ENCODE results near the gene CSTF1.

The CSTF1 gene

GRCh38 chr20:56423211-56423610, 30.8 kb downstream of the CSTF1 start:
- Mint-ChIP-seq H3K36me3 (ENCODE audit: low read depth) (peaks cover 7% of the 10 kb centered on the region), H3K9me3 (no peaks in the 10 kb centered on the region), H3K4me3 (no peak overlapping the region), H3K27me3 (no peaks in the 10 kb centered on the region), H3K4me1 (ENCODE audit: low read depth) (peaks cover 75% of the 10 kb centered on the region), H3K27ac (peak overlapping the region; percentile 89)
- no peak for DNase-seq

GRCh38 chr20:56423886-56424285, 31.4 kb downstream of the CSTF1 start:
- Mint-ChIP-seq H3K27ac (no peak overlapping the region), H3K4me1 (ENCODE audit: low read depth) (peaks cover 74% of the 10 kb centered on the region), H3K27me3 (no peaks in the 10 kb centered on the region), H3K4me3 (no peak overlapping the region), H3K36me3 (ENCODE audit: low read depth) (peaks cover 6% of the 10 kb centered on the region), H3K9me3 (no peaks in the 10 kb centered on the region)
- no peak for DNase-seq

DNA sequence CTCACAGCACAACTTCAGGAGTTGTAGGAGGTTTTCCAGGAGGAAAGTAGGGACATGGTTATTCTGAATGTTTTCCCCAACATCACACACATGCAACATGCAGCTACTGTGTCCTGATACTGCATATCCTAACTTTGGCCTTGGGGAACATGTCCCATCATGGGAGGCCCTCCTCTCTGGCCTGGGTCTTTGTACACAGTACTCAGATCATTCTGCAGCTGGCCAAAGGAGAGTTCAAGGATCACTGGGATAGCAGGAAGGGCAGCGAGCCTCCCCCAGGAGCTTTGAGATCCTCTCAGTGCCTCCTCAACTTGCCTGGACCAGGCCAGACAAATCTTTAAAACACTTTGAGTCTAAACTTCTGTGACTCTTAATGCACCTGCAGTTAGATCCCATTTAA, 32.5 kb downstream of the CSTF1 start:
- no peaks in the 10 kb centered on the region for H3K9me3 Mint-ChIP-seq
- no peak overlapping the region for H3K4me3 Mint-ChIP-seq
- no peaks in the 10 kb centered on the region for H3K27me3 Mint-ChIP-seq
- peak; percentile 15 for DNase-seq
- H3K36me3 Mint-ChIP-seq (ENCODE audit: low read depth) = peaks cover 3% of the 10 kb centered on the region
- H3K4me1 Mint-ChIP-seq (ENCODE audit: low read depth) = peaks cover 77% of the 10 kb centered on the region
- peak overlapping the region; percentile 47 for H3K27ac Mint-ChIP-seq

DNA sequence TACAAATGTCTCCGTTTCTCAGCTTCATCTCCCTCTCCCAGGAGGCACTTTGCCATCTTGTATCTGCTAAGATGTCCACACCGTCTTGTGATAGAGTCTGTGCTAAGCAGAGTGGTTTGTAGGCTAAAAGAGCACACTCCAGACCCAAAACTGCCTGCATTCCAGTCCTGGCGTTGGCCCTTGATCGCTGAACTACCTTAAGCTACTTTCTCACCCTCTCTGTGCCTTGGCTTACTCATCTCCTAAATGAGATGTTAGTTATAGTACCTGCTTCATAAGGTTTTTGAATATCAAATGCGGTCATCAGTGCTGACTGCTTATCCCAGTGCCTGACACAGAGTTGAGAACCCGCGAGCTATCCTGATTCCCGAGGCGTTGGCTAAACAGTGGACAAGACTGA, 33.6 kb downstream of the CSTF1 start:
- Mint-ChIP-seq H3K27ac (no peak overlapping the region), H3K9me3 (no peaks in the 10 kb centered on the region), H3K4me3 (no peak overlapping the region), H3K36me3 (ENCODE audit: low read depth) (peaks cover 2% of the 10 kb centered on the region), H3K27me3 (no peaks in the 10 kb centered on the region), H3K4me1 (ENCODE audit: low read depth) (peaks cover 78% of the 10 kb centered on the region)
- no peak for DNase-seq

DNA sequence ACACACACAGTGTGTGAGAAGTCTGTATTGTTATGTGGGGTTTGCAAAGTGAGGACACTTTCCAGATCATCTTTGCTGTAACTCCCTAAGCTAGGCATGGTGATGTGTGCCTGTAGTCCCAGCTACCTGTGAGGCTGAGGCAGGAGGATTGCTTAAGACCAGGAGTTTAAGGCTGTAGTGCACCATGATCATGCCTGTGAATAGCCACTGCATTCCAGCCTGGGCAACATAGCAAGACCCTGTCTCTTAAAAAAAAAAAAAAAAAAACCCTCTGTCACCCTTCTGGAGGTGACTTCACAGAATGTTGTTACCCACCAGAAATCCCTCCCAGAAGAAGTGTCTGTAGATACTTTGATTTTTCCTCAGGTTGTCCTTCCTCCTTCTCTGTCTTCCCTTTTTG, 34.5 kb downstream of the CSTF1 start:
- no peak overlapping the region for H3K4me3 Mint-ChIP-seq

GRCh38 chr20:56427797-56428196, 35.4 kb downstream of the CSTF1 start:
- H3K36me3 Mint-ChIP-seq (ENCODE audit: low read depth) = no peaks in the 10 kb centered on the region
- H3K27me3 Mint-ChIP-seq = no peaks in the 10 kb centered on the region
- no peak overlapping the region for H3K27ac Mint-ChIP-seq
- no peaks in the 10 kb centered on the region for H3K9me3 Mint-ChIP-seq
- peaks cover 67% of the 10 kb centered on the region for H3K4me1 Mint-ChIP-seq (ENCODE audit: low read depth)
- DNase-seq = no peak
- H3K4me3 Mint-ChIP-seq = no peak overlapping the region

More for the DNA sequence above, 34.5 kb downstream of the CSTF1 start:
- no peaks in the 10 kb centered on the region for H3K9me3 Mint-ChIP-seq
- DNase-seq = no peak
- H3K27ac Mint-ChIP-seq = peak overlapping the region; percentile 26
- H3K36me3 Mint-ChIP-seq (ENCODE audit: low read depth) = no peaks in the 10 kb centered on the region
- no peaks in the 10 kb centered on the region for H3K27me3 Mint-ChIP-seq
- H3K4me1 Mint-ChIP-seq (ENCODE audit: low read depth) = peaks cover 73% of the 10 kb centered on the region

- peak overlapping the region; percentile 92 for H3K27ac Mint-ChIP-seq
- no peak overlapping the region for H3K4me3 Mint-ChIP-seq
- H3K4me1 Mint-ChIP-seq (ENCODE audit: low read depth) = peaks cover 69% of the 10 kb centered on the region
- H3K36me3 Mint-ChIP-seq (ENCODE audit: low read depth) = no peaks in the 10 kb centered on the region
- no peak for DNase-seq
- H3K9me3 Mint-ChIP-seq = no peaks in the 10 kb centered on the region
- no peaks in the 10 kb centered on the region for H3K27me3 Mint-ChIP-seq
Measured at GRCh38 chr20:56428410-56428809, 36.0 kb downstream of the CSTF1 start.

GRCh38 chr20:56428881-56429280, 36.4 kb downstream of the CSTF1 start:
- DNase-seq = no peak
- peak overlapping the region; percentile 60 for H3K4me3 Mint-ChIP-seq
- H3K36me3 Mint-ChIP-seq (ENCODE audit: low read depth) = no peaks in the 10 kb centered on the region
- peaks cover 70% of the 10 kb centered on the region for H3K4me1 Mint-ChIP-seq (ENCODE audit: low read depth)
- H3K27me3 Mint-ChIP-seq = no peaks in the 10 kb centered on the region
- H3K27ac Mint-ChIP-seq = peak overlapping the region; percentile 92
- no peaks in the 10 kb centered on the region for H3K9me3 Mint-ChIP-seq

DNA sequence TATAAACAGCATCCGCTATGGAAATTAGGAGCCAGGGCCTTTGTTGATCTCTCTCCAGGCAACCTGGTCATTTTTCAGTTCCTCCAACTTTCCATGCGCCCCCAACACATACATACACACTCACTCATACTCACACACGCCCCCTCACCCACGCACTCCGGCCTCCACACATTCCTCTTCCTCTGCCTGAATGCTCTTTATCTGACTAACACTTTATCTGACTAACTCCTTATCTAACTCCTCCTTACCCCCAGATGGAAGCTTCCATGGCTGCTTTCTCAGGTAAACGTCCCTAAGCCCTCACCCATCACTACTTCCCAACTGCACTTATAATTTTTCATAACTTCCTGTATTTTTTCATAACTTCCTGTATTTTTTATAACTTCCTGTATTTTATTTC, 37.1 kb downstream of the CSTF1 start:
- H3K4me1 Mint-ChIP-seq (ENCODE audit: low read depth) = peaks cover 72% of the 10 kb centered on the region
- no peaks in the 10 kb centered on the region for H3K9me3 Mint-ChIP-seq
- H3K36me3 Mint-ChIP-seq (ENCODE audit: low read depth) = no peaks in the 10 kb centered on the region
- peak; percentile 58 for DNase-seq
- H3K4me3 Mint-ChIP-seq = peak overlapping the region; percentile 60
- peak overlapping the region; percentile 92 for H3K27ac Mint-ChIP-seq
- no peaks in the 10 kb centered on the region for H3K27me3 Mint-ChIP-seq

DNA sequence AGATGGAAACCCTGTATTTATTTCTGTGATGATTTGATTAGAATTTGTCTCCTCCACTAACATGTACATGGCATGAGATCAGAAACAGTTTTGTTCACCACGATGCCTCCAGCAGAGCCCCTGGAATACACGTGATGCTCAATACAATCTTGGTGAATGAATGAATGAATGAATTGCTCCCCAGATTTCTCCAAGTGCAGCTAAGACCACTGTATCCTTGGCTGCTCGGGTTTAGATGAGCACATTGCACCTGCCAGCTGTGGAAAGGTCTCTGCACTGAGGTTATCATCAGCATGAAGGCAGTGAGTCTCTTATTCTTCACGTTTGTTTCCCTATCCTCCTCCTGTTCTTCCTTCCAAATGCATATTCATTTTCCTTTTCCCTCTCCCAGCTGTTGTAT, 37.5 kb downstream of the CSTF1 start:
- H3K4me1 Mint-ChIP-seq (ENCODE audit: low read depth) = peaks cover 68% of the 10 kb centered on the region
- peak overlapping the region; percentile 60 for H3K4me3 Mint-ChIP-seq
- DNase-seq = peak; percentile 31
- no peaks in the 10 kb centered on the region for H3K27me3 Mint-ChIP-seq
- no peaks in the 10 kb centered on the region for H3K36me3 Mint-ChIP-seq (ENCODE audit: low read depth)
- H3K9me3 Mint-ChIP-seq = no peaks in the 10 kb centered on the region
- H3K27ac Mint-ChIP-seq = peak overlapping the region; percentile 92

DNA sequence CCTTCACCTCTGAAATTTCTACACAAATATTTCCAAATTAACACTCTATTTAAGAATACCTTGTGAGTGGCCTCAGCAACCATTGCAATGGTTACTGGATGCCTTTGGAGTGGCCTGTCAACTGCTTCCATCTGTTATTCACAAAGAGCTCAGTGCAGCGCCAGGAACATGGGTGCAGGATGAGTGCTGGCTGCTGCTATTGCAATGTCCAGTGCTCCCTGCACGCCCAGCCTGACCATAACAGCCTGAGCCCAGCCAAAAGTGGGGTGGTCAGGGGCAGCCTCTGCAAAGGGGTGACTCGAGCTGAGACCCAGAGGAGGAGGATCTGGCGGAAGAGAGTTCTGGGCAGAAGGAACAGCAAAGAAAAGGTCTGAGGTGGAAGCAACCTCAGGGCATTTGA, 38.0 kb downstream of the CSTF1 start:
- peak overlapping the region; percentile 92 for H3K27ac Mint-ChIP-seq
- no peaks in the 10 kb centered on the region for H3K27me3 Mint-ChIP-seq
- H3K9me3 Mint-ChIP-seq = no peaks in the 10 kb centered on the region
- peak; percentile 26 for DNase-seq
- H3K4me3 Mint-ChIP-seq = no peak overlapping the region
- no peaks in the 10 kb centered on the region for H3K36me3 Mint-ChIP-seq (ENCODE audit: low read depth)
- H3K4me1 Mint-ChIP-seq (ENCODE audit: low read depth) = peaks cover 66% of the 10 kb centered on the region

DNA sequence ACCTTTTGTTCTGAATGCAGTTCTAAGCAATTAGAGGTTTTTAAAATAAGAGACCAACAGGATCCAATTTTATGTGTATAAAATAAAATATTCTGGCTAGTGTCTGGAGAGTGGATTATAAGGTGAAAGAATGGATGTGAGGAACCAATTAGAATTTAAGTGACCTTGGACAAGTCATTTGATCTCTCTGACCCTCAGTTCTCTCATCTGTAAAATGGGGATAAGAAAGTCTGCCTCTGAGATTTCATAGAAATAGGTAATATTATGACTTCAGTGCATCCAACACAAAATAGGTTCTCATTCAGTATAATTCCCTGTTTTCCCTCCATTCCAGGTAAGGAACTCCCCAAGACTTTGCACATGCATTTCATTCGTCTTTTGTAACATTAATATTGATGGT, 38.5 kb downstream of the CSTF1 start:
- Mint-ChIP-seq H3K4me1 (ENCODE audit: low read depth) (peaks cover 65% of the 10 kb centered on the region), H3K4me3 (no peak overlapping the region), H3K36me3 (ENCODE audit: low read depth) (no peaks in the 10 kb centered on the region), H3K9me3 (no peaks in the 10 kb centered on the region), H3K27me3 (no peaks in the 10 kb centered on the region), H3K27ac (peak overlapping the region; percentile 92)
- DNase-seq = no peak

DNA sequence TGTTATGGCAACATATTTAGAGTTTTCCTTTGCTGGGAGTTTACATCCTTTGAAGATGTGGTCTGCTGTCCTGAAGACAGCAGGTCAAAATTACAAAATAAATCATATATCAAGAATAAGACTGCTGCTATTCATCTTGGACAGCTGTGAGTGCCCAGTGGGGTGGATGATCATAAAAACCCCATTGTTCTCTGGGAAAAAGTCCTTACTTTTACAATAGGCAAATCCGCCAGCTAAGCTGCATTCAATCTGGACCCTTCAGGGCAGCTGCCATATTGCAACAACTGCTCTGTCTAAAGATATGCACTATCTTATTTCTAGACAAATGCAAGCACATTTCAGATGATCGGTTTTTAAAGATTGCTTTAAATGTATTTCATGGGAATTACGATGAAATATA, 39.0 kb downstream of the CSTF1 start:
- no peaks in the 10 kb centered on the region for H3K27me3 Mint-ChIP-seq
- H3K4me3 Mint-ChIP-seq = no peak overlapping the region
- H3K27ac Mint-ChIP-seq = no peak overlapping the region
- H3K36me3 Mint-ChIP-seq (ENCODE audit: low read depth) = no peaks in the 10 kb centered on the region
- H3K4me1 Mint-ChIP-seq (ENCODE audit: low read depth) = peaks cover 64% of the 10 kb centered on the region
- H3K9me3 Mint-ChIP-seq = no peaks in the 10 kb centered on the region
- DNase-seq = no peak

DNA sequence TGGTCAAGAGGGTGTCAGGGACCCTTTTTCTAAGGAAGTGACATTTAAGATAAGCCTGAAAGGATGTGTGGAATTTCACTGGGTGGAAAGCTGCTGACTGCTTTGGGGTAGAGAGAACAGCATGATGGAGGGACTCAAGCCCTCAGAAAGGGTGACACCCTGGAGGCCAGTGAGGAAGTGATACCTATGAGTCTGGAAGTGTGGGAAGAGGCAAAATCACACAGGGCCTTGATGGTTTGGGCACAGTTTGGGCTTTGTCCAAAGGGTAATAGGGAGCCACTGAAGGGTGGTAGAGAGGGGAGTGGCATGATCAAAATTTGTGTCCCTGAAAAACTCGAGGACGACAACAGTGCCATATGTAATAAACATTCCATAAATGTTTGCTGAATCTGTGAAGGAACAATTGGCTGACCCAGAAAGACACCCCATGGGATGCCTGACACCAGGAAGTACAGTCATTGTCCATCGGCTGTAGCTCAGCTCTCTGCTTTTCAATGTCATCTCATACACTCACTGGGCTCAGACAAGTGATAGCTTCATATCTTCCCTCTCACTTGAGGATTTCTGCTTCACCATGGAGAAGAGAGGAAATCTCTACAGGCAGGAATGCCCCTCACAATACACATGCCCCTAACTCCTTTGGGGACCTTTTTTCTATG, 40.9 kb downstream of the CSTF1 start:
- Mint-ChIP-seq H3K36me3 (ENCODE audit: low read depth) (no peaks in the 10 kb centered on the region), H3K4me3 (no peak overlapping the region), H3K9me3 (no peaks in the 10 kb centered on the region), H3K27me3 (no peaks in the 10 kb centered on the region), H3K4me1 (ENCODE audit: low read depth) (peaks cover 56% of the 10 kb centered on the region), H3K27ac (peak overlapping the region; percentile 48)
- DNase-seq = peak; percentile 15

- peak overlapping the region; percentile 48 for H3K27ac Mint-ChIP-seq
- H3K4me3 Mint-ChIP-seq = no peak overlapping the region
- H3K4me1 Mint-ChIP-seq (ENCODE audit: low read depth) = peaks cover 55% of the 10 kb centered on the region
- H3K36me3 Mint-ChIP-seq (ENCODE audit: low read depth) = no peaks in the 10 kb centered on the region
- H3K27me3 Mint-ChIP-seq = no peaks in the 10 kb centered on the region
- no peaks in the 10 kb centered on the region for H3K9me3 Mint-ChIP-seq
- peak; percentile 25 for DNase-seq
Measured at GRCh38 chr20:56433880-56434255, 41.4 kb downstream of the CSTF1 start.
